GM13976 (cell line): ENCODE measurements around the gene ARHGEF16.

ENCODE experiments used
- DNase-seq: peaks from one replicate; pipeline ENCODE4 v3.0.0; 2012; ENCODE audit warnings: low spot score
- in situ Hi-C: fragments of 300-500 bp; cut with MboI; formaldehyde crosslinking; loops from one replicate; pipeline ENCODE4 v1.12.0; 2022; ENCODE audit warnings: low sequenced_read_pairs, mixed read lengths, inconsistent platforms; ENCODE audit not compliant: unreplicated experiment
- TF ChIP-seq, protein P1 (sequence below): IDR thresholded peaks from 2 replicates; pipeline ENCODE4 v1.5.1; 2012; ENCODE audit warnings: borderline replicate concordance, mild to moderate bottlenecking; ENCODE audit not compliant: insufficient read depth; ENCODE audit errors: extremely low read depth, missing control alignments, control extremely low read depth

Gene ARHGEF16

GRCh38 chr1:3440711-3441409 is 13.6 kb upstream of the ARHGEF16 start:
- TF ChIP-seq, protein P1, sequence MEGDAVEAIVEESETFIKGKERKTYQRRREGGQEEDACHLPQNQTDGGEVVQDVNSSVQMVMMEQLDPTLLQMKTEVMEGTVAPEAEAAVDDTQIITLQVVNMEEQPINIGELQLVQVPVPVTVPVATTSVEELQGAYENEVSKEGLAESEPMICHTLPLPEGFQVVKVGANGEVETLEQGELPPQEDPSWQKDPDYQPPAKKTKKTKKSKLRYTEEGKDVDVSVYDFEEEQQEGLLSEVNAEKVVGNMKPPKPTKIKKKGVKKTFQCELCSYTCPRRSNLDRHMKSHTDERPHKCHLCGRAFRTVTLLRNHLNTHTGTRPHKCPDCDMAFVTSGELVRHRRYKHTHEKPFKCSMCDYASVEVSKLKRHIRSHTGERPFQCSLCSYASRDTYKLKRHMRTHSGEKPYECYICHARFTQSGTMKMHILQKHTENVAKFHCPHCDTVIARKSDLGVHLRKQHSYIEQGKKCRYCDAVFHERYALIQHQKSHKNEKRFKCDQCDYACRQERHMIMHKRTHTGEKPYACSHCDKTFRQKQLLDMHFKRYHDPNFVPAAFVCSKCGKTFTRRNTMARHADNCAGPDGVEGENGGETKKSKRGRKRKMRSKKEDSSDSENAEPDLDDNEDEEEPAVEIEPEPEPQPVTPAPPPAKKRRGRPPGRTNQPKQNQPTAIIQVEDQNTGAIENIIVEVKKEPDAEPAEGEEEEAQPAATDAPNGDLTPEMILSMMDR = no peak
- in situ Hi-C loops = no loop called here
- no peak for DNase-seq

DNA sequence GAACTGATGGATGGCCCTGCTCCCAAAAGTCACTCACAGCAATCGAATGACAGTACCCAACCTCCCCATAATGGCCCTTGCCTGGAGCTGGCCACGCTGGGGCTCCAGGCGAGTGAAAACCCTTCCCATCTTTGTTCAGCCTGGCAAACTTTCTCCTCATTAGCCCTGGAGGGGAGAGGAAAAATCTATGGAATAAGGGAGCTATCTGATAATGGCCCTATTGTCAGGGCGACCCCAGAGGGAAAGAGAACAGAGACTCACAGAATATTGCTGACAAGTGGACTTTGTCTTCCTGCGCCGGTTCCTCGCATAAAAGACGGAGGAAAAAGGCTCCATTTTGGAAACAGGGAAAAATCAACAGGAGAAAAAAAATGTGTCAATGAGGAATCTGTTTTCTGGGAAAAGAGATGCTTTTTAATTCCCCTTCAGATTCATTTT is 13.0 kb upstream of the ARHGEF16 start:
- TF ChIP-seq, protein P1 = no peak
- DNase-seq = no peak
- in situ Hi-C loops = no loop called here

- in situ Hi-C loops = no loop called here
- DNase-seq = no peak
- TF ChIP-seq, protein P1 = no peak
Measured at GRCh38 chr1:3441880-3442279, 12.6 kb upstream of the ARHGEF16 start.

- DNase-seq = no peak
- in situ Hi-C loops = no loop called here
- TF ChIP-seq, protein P1 = no peak
Measured at GRCh38 chr1:3442331-3442730, 12.1 kb upstream of the ARHGEF16 start.

- no peak for DNase-seq
- TF ChIP-seq, protein P1 = no peak
- in situ Hi-C loops = no loop called here
Measured at GRCh38 chr1:3442901-3443300, 11.6 kb upstream of the ARHGEF16 start.

DNA sequence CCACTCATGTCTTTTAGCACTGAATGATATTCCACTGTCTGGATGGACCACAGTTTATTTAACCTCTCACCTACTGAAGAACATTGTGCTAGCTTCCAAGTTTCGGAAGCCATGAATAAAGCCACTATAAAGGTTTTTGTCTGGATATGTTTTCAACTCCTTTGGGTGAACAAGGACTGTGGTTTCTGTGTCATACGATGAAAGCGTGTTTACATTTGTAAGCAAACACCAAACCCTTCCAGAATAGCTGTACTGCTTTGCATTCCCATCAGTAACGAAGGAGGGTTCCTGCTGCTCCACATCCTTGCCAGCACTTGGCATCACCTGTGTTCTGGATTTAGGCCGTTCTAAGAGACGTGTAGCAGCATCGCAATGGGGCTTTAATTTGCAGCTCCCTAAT is 10.7 kb upstream of the ARHGEF16 start:
- in situ Hi-C loops = no loop called here
- TF ChIP-seq, protein P1 = no peak
- no peak for DNase-seq
